Measurements from ENCODE around the gene RELA.

Gene RELA

DNA sequence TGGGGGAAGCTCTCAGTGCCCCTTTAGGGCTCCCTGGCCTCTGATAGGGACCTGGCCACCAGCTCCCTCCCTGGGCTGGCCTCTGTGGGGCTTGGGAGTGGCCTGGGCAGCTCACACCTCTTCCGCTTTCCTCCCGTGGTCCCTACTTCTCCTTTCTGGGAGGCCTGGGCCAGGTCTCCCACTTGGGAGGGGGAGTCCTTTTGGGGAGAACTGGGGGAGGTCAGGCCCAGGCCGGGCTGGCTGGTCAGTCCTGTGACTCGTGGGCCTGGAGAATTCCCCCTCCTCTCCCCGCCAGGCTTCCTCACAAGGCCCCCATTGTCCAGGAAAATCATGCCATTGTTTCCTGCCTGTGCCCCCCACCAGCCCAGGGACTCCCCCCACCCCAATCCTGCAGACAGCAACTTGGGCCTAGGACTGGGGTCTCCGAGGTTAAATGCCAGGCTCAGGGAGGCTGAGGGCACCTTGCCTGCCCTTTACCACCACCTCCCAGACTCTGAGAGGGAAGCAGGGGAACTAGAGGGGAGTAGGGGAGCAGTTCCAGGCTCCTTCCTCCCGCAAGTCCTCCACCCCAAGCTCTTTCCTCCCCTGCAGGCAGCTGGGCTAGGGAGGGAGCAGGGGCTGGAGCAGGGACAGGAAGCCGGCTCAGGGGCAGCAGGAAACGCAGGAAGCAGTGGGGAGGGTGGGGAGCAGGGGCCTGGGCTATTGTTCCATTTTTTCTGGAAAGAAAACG, 51.5 kb downstream of the RELA start:
- no peak for DNase-seq

DNA sequence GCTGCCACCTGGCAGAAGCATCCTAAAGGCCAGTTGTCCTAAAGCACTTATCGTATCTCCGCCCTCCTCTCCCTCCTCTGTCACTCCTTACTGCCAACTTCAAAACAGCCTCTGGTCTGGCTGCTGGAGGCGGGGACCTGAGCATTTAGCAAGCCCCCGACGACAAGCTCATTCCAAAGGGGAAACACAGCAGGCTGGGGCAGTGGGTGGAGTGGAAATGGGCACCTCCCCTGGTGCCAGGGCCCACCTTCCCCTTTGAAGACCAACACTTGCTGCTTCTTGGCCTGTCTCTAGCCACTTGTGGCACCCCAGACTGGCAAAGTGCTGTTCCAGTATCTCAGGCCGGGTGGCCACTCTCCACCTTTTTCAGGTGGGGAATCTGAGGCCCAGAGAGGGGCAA, 52.3 kb downstream of the RELA start:
- no peak for DNase-seq

DNA sequence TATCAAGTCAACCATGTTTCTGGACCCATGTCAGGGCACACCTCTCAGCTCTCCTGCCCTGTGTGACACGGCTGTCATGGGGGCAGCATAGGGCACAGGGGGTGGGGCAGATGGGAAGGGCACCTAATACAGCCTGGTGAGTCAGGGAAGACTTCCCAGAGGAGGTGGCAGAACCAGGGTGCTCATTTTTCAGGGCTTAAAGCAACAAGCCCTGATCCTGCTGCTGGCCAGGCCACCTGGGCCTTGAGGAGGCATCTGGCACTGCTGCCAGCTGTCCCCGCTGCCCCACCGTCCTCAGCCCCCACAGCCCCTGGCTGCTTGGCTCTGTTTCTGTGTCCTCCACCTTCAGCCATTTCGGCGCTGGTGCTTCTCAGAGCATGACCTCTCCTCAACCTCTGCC, 53.1 kb downstream of the RELA start:
- DNase-seq = no peak

DNA sequence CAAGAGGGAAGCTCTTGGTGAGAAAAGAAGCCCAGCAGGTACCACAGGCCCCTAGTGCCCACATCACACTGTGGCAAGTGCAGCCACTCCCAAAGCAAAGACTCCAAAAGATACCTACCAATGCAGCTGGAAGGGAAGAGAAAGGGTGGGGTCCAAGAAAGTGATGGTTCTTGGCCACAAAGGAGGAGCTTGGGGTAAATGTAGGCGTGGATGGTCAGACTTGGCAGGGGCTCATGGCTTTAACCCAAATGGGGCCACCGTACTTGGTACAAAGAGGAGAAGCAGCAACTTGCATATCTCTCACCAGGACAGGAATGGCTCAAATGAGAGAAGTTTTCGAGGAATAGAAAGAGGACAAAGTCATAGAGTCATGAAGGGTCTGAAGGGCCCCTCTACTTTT, 53.5 kb downstream of the RELA start:
- no peak for DNase-seq

DNA sequence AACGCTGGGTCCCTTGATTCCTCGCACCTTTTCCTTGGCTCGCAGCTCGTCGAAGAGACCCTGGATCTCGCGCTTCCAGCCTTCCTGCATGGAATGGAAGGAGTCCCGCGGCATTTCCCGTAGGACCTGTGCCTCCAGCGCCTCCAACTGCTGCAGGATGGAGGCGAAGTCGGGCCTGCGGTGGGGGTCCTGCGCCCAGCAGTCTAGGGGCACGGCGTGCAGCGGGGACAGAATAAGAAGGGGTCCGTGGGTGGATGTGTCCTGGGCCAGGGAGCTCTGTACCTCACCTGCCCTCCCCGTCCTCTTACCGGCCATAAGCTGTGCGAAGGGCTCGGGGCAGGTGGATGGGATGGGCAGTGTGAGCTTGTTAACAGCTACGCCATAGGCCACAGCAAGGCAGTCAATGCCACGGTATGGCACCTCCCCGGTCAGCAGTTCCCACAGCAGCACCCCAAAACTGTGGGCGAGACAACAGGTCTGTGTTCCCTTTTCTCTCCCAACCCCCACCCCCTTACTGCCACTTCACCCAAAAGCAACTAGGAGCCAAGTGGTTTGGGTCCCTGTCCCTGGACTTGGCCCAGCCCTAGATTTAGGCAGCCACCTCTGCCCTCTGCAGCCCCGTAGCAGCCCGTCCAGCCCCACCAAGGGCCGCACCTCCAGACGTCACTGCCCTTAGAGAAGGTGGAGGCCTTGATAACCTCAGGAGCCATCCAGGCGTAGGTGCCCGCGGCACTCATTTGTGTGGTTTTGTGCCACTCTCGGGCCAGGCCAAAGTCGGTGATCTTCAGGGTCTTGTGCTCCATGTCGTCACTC, 54.9 kb downstream of the RELA start:
- no peak for DNase-seq

DNA sequence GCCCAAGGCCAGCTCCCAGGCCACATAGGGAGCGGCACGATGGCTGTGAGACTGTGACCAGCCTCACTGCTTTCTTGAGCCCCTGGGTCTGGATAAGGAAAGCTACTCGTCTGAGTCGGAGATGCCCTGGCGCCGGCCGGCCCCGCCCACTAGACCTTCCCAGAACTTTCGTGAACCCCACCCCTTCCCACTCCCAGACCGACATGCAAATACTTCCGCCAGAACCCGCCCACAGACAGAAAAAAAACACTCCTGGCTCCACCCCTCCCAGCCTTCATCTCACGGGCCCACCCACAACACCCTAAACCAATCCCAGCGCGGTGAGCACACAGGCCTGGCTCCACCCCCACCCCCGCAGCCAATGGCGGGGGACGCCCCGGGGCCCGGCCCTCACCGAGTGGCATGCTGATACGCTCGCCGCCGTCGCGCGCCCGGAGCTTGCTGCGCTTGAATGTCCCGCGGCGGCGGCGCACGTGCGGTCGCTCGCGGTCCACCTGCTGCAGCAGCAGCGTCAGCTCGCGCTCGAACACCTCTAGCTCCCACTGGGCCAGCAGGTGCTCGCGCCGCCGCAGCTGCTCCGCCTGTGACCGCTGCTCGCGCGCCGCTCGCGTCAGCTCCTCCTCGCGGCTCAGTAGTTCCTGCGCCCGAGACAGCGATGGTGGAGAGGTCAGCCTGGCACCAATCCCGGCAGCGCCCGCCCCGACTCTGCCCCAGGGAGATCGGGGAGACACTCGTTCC, 55.7 kb downstream of the RELA start:
- DNase-seq = peak; percentile 58

DNA sequence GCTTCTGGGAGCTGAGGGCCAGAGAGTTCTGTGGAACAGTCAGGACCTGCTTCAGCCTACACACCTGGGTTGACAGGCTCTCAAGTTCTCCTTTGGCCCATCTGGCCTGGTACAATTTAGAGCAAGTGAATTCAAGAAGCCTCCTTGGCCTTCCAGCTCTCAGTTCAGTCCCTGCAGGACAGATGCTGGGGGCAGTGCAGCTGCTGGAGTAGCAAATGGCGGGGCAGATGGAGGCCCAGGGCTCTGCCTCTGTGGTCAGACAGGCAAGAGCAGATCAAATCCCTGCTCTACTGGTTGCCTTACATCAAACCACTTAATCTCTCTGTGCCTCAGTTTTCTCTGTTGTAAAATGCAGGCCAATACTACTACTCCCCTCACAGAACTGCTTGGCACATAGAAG, 58.5 kb downstream of the RELA start:
- no peak for DNase-seq
